Measurements from ENCODE around the gene SSX2B.
"Not testable (repeated sequence)": the region's sequence is repeated elsewhere in the genome, so short reads cannot be mapped to it uniquely, and the experiment has no call there.

GRCh38 chrX:52765983-52766382 is 14.9 kb downstream of the SSX2B start:
- TF ChIP-seq, protein P1, sequence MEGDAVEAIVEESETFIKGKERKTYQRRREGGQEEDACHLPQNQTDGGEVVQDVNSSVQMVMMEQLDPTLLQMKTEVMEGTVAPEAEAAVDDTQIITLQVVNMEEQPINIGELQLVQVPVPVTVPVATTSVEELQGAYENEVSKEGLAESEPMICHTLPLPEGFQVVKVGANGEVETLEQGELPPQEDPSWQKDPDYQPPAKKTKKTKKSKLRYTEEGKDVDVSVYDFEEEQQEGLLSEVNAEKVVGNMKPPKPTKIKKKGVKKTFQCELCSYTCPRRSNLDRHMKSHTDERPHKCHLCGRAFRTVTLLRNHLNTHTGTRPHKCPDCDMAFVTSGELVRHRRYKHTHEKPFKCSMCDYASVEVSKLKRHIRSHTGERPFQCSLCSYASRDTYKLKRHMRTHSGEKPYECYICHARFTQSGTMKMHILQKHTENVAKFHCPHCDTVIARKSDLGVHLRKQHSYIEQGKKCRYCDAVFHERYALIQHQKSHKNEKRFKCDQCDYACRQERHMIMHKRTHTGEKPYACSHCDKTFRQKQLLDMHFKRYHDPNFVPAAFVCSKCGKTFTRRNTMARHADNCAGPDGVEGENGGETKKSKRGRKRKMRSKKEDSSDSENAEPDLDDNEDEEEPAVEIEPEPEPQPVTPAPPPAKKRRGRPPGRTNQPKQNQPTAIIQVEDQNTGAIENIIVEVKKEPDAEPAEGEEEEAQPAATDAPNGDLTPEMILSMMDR (IDR thresholded peaks at IDR 0.05 in 8 of 11, conservative IDR thresholded peaks at IDR 0.05 in 3 of 11) = not testable (repeated sequence)
- TF ChIP-seq POLR2AphosphoS5, POLR2A (IDR thresholded peaks at IDR 0.05): not testable (repeated sequence)
